NCI-H2081 (cell line): Measurements from ENCODE around the gene TBC1D14.
A peak's percentile ranks its signal among the peaks of the same experiment; 100 is the strongest.

ENCODE experiments used
- DNase-seq, 2 experiments: peaks; one replicate each; lab custom pipeline; 2025; lab: John Stamatoyannopoulos, UW

Gene TBC1D14

GRCh38 chr4:6953751-6954380, 44.2 kb downstream of the TBC1D14 start:
- no peak for DNase-seq

GRCh38 chr4:6955261-6955911, 45.8 kb downstream of the TBC1D14 start:
- DNase-seq = no peak

GRCh38 chr4:6956087-6956433, 46.4 kb downstream of the TBC1D14 start:
- DNase-seq = no peak

- no peak for DNase-seq
Observed at GRCh38 chr4:6956434-6957147, 47.0 kb downstream of the TBC1D14 start.

- DNase-seq = no peak
Observed at GRCh38 chr4:6957148-6957520, 47.5 kb downstream of the TBC1D14 start.

GRCh38 chr4:6957994-6958393, 48.4 kb downstream of the TBC1D14 start:
- DNase-seq = no peak

- DNase-seq = no peak
Observed at GRCh38 chr4:6959261-6959660, 49.6 kb downstream of the TBC1D14 start.

- no peak for DNase-seq
Observed at GRCh38 chr4:6960154-6960553, 50.5 kb downstream of the TBC1D14 start.

- DNase-seq = no peak
Observed at GRCh38 chr4:6960628-6961412, 51.2 kb downstream of the TBC1D14 start.

- DNase-seq = no peak
Observed at GRCh38 chr4:6961496-6962210, 52.0 kb downstream of the TBC1D14 start.

- DNase-seq = peak in 1 of 2 experiments; percentile 23
Observed at GRCh38 chr4:6962211-6963041, 52.8 kb downstream of the TBC1D14 start.

- DNase-seq = no peak
Observed at GRCh38 chr4:6963139-6963611, 53.5 kb downstream of the TBC1D14 start.

- DNase-seq = no peak
Observed at GRCh38 chr4:6964858-6965257, 55.2 kb downstream of the TBC1D14 start.

GRCh38 chr4:6965329-6965728, 55.7 kb downstream of the TBC1D14 start:
- no peak for DNase-seq

- DNase-seq = no peak
Observed at GRCh38 chr4:6967846-6968340, 58.3 kb downstream of the TBC1D14 start.

GRCh38 chr4:6968496-6968895, 58.9 kb downstream of the TBC1D14 start:
- DNase-seq = no peak

- no peak for DNase-seq
Observed at GRCh38 chr4:6969826-6970800, 60.5 kb downstream of the TBC1D14 start.

GRCh38 chr4:6971536-6972374, 62.1 kb downstream of the TBC1D14 start:
- no peak for DNase-seq

- DNase-seq = no peak
Observed at GRCh38 chr4:6972375-6972650, 62.7 kb downstream of the TBC1D14 start.
